ENCODE measurements around the gene CAV1. TPM values are rescaled to one million over a fixed set of nuclear protein-coding genes. Genes with fewer than 3 reads are reported as not detected.
A peak's percentile ranks its signal among the peaks of the same experiment; 100 is the strongest.

CAV1 gene
- total RNA-seq, 4 donors from 2014 or later = 21.7 to 171 (median 86.8) TPM

DNA sequence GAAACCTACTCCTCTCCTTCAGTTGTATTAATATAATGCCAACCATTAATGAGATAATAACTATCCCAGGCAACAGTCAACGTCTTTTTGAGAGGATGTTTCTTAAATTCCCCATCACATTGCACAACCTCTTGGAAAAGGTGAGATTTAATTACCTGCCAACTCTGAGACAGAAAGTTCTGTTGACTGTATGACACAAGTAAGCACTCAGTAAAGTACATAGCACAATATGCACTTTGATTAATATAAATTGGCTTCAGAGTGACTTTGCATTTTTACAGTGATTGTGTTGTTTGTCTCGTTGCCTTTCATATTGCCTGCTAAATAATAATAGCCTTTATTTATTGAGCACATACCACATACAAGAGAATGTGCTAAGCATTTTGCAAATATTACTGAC lies 46.7 kb downstream of the CAV1 start:
- 34 to 45% methylated on average over 2 of the region's 2 CpGs for WGBS, 2 donors

DNA sequence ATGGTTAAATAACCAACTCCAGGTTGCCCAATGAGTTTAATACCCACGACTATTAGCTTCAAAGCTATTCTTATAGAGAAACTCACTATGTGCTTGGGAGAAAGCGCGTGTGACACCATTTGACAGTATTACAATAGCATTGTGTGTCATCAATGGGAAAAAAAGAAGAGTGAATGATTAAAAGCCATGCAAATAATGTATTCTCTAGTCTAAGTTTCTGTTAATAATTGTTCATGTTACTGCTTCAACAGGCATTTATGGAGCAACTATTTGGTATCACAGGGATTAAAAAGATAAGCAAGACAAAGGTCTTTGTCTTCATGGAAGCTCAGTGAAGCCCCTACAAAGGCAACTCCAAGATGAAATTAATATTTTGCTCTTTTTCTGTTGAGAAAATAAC lies 47.2 kb downstream of the CAV1 start:
- Histone ChIP-seq H3K4me3 (no peak overlapping the region), H3K9me3 (no peaks in the 10 kb centered on the region), H3K4me1 (peaks cover 4 to 51% (median 7%) of the 10 kb centered on the region in 3 donors), H3K36me3 (no peaks in the 10 kb centered on the region), H3K27me3 (no peaks in the 10 kb centered on the region), H3K27ac (peak overlapping the region in 2 of 4 donors; percentile 30 to 56)
- intact Hi-C loops (cut with DNase I) = no loop called here
- DNase-seq = no peak
- WGBS, 2 donors = 79 to 80% methylated on average over 3 of the region's 3 CpGs
- TF ChIP-seq POLR2A (IDR thresholded peaks at IDR 0.05) = no peak
- TF ChIP-seq, protein P1, sequence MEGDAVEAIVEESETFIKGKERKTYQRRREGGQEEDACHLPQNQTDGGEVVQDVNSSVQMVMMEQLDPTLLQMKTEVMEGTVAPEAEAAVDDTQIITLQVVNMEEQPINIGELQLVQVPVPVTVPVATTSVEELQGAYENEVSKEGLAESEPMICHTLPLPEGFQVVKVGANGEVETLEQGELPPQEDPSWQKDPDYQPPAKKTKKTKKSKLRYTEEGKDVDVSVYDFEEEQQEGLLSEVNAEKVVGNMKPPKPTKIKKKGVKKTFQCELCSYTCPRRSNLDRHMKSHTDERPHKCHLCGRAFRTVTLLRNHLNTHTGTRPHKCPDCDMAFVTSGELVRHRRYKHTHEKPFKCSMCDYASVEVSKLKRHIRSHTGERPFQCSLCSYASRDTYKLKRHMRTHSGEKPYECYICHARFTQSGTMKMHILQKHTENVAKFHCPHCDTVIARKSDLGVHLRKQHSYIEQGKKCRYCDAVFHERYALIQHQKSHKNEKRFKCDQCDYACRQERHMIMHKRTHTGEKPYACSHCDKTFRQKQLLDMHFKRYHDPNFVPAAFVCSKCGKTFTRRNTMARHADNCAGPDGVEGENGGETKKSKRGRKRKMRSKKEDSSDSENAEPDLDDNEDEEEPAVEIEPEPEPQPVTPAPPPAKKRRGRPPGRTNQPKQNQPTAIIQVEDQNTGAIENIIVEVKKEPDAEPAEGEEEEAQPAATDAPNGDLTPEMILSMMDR (IDR thresholded peaks at IDR 0.05) = no peak

More for the DNA sequence above, 46.7 kb downstream of the CAV1 start:
- no peak for DNase-seq
- TF ChIP-seq, protein P1 (IDR thresholded peaks at IDR 0.05) = no peak
- Histone ChIP-seq H3K9me3 (no peaks in the 10 kb centered on the region), H3K27ac (peak overlapping the region in 2 of 4 donors; percentile 30 to 56), H3K4me3 (no peak overlapping the region), H3K4me1 (peaks cover under 1 to 46% (median 7%) of the 10 kb centered on the region in 3 donors), H3K36me3 (no peaks in the 10 kb centered on the region), H3K27me3 (no peaks in the 10 kb centered on the region)
- intact Hi-C loops (cut with DNase I) = no loop called here

DNA sequence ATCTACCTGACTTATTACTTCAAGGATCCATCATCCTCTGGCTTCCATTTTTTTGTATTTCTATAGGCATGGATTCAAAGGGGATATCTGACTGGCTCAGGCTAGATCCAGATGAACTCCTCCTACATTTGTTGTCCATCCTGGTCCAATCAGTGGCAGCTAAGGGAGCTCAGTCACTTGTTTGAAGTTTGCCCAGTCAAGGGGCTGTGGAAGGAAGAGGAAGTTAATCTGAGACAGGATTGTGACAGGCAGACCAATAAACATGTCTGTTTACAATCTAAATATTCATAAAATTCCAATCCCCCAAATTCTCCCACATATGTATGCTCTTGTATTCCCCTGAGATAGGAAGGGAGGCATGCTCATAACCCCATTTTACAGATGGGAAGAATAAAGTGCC lies 48.7 kb downstream of the CAV1 start:
- no peak for DNase-seq
- Histone ChIP-seq H3K4me3 (no peak overlapping the region), H3K9me3 (no peaks in the 10 kb centered on the region), H3K27me3 (no peaks in the 10 kb centered on the region), H3K4me1 (peaks cover 7 to 62% (median 9%) of the 10 kb centered on the region in 3 donors), H3K36me3 (no peaks in the 10 kb centered on the region), H3K27ac (no peak overlapping the region)
- no peak for TF ChIP-seq POLR2A (IDR thresholded peaks at IDR 0.05)
- TF ChIP-seq, protein P1 (IDR thresholded peaks at IDR 0.05) = no peak
- intact Hi-C loops (cut with DNase I) = no loop called here

DNA sequence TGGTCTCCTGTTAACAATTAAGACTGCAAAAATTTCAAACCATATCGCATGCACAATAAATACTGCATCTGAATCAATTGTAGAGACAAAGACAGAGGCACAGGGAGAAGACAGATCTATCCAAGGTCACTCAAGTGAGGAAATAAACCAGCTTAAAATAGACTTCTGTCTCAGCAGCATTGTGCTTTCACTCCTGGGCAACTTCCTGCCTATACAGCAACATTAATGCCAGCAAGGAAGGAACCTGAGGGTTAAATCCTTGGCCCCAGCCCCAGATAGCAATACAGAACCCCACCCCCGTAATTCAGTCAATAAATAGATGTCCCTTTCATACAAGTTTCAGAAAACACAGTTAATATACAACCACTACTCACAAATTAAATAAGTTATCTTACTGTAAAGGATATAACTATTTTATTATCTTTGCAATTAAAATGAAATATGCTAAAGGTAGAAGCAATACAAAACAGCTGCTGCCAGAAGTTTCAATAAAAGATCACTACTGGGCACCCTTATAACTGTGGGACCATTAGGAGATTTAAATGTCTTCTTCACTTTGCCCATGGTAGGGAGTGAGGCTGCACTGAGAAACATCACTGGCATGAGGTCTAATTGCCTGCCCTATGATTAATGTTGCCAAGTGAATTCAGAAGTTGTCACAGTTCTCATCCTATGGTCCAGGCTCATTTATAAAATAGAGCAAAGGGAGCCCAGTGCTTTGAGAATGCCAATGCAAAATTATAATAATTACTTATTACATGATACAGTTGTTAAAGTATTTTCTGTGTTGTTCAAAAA lies 49.4 kb downstream of the CAV1 start:
- no peak for DNase-seq
- intact Hi-C loops (cut with DNase I) = no loop called here
- no peaks in the 10 kb centered on the region for H3K27me3 ChIP-seq
- H3K27ac ChIP-seq = no peak overlapping the region
- H3K4me1 ChIP-seq = peaks cover 7 to 62% (median 9%) of the 10 kb centered on the region in 3 donors
- TF ChIP-seq, protein P1 (IDR thresholded peaks at IDR 0.05) = no peak
- TF ChIP-seq POLR2A (IDR thresholded peaks at IDR 0.05) = no peak
- H3K36me3 ChIP-seq = no peaks in the 10 kb centered on the region
- WGBS, 2 donors = 41 to 58% methylated on average over 2 of the region's 2 CpGs
- no peaks in the 10 kb centered on the region for H3K9me3 ChIP-seq
- no peak overlapping the region for H3K4me3 ChIP-seq

DNA sequence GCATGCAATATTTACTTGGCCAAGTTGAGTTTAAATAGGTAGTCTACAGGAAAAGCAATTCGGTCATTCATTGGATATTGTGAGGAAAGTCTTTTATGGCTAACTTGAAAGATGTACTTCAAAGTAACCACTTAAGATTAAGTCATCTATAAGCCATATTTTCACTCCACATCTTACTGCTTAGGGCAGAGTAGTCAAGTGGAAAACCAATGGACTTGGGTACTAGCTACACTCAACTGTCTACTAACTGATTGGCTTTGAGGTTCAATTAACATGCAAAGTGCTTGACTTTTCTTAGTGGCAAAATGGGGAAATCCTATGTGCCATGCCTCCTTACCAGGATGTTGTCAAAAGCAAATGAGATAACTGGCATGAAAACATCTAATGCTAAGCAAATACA lies 51.0 kb downstream of the CAV1 start:
- intact Hi-C loops (cut with DNase I) = no loop called here
- no peak overlapping the region for H3K4me3 ChIP-seq
- H3K4me1 ChIP-seq = peaks cover 0 to 49% (median 9%) of the 10 kb centered on the region in 3 donors
- no peaks in the 10 kb centered on the region for H3K27me3 ChIP-seq
- H3K9me3 ChIP-seq = no peaks in the 10 kb centered on the region
- no peaks in the 10 kb centered on the region for H3K36me3 ChIP-seq
- TF ChIP-seq, protein P1 (IDR thresholded peaks at IDR 0.05) = no peak
- no peak for TF ChIP-seq POLR2A (IDR thresholded peaks at IDR 0.05)
- no peak overlapping the region for H3K27ac ChIP-seq
- no peak for DNase-seq
- WGBS, 2 donors = 93% methylated on average over 1 of the region's 1 CpG
